SIG-M5 treated with dmso at 0.1 percent for 504 hours (cell line): ENCODE data around the gene IQCM.
"Not testable (repeated sequence)": the region's sequence is repeated elsewhere in the genome, so short reads cannot be mapped to it uniquely, and the experiment has no call there.

Source experiments
- DNase-seq: peaks from one replicate; lab custom pipeline; 2025; ENCODE audit not compliant: unreplicated experiment; lab: John Stamatoyannopoulos, UW

IQCM gene

GRCh38 chr4:149595500-149595899 lies 220.1 kb downstream of the IQCM start:
- DNase-seq: no peak

GRCh38 chr4:149589826-149590225 lies 225.8 kb downstream of the IQCM start:
- DNase-seq: no peak

- no peak for DNase-seq
These were observed 230.9 kb downstream of the IQCM start for GRCh38 chr4:149584722-149585121.

- DNase-seq: no peak
These were observed 240.7 kb downstream of the IQCM start for GRCh38 chr4:149574971-149575370.

- no peak for DNase-seq
These were observed 242.9 kb downstream of the IQCM start for GRCh38 chr4:149572716-149573115.

GRCh38 chr4:149555799-149556198 lies 259.8 kb downstream of the IQCM start:
- no peak for DNase-seq

GRCh38 chr4:149555146-149555545 lies 260.5 kb downstream of the IQCM start:
- no peak for DNase-seq

- no peak for DNase-seq
These were observed 261.6 kb downstream of the IQCM start for GRCh38 chr4:149553959-149554520.

GRCh38 chr4:149552601-149553000 lies 263.0 kb downstream of the IQCM start:
- no peak for DNase-seq

- DNase-seq: no peak
These were observed 265.7 kb downstream of the IQCM start for GRCh38 chr4:149549911-149550310.

- DNase-seq: no peak
These were observed 280.9 kb downstream of the IQCM start for GRCh38 chr4:149534779-149535178.

- no peak for DNase-seq
These were observed 283.8 kb downstream of the IQCM start for GRCh38 chr4:149531861-149532260.

GRCh38 chr4:149523039-149523438 lies 292.6 kb downstream of the IQCM start:
- DNase-seq: no peak

- DNase-seq: no peak
These were observed 293.8 kb downstream of the IQCM start for GRCh38 chr4:149521611-149522425.

GRCh38 chr4:149518471-149518870 lies 297.2 kb downstream of the IQCM start:
- no peak for DNase-seq

GRCh38 chr4:149513081-149513480 lies 302.6 kb downstream of the IQCM start:
- DNase-seq: no peak

- no peak for DNase-seq
These were observed 303.1 kb downstream of the IQCM start for GRCh38 chr4:149512501-149512900.

- DNase-seq: no peak
These were observed 303.9 kb downstream of the IQCM start for GRCh38 chr4:149511558-149512298.

GRCh38 chr4:149507309-149507708 lies 308.3 kb downstream of the IQCM start:
- DNase-seq: not testable (repeated sequence)

GRCh38 chr4:149500806-149501205 lies 314.8 kb downstream of the IQCM start:
- no peak for DNase-seq

GRCh38 chr4:149499726-149500125 lies 315.9 kb downstream of the IQCM start:
- DNase-seq: no peak

- DNase-seq: no peak
These were observed 317.4 kb downstream of the IQCM start for GRCh38 chr4:149498246-149498645.
